Transverse colon (tissue), 4 donors: ENCODE results near the gene MCC.

Experiments
- EP300 ChIP-seq: sonication (generic); formaldehyde crosslinking; IDR thresholded peaks from one replicate; pipeline ENCODE4 v1.6.1; 2017; ENCODE audit warnings: antibody characterized with exemption, low read depth
- POLR2A ChIP-seq: fragments of 450-650 bp; IDR thresholded peaks from one replicate; pipeline ENCODE4 v1.6.1; 2016; ENCODE audit warnings: antibody characterized with exemption, mild to moderate bottlenecking, moderate library complexity
- POLR2AphosphoS5 ChIP-seq, 3 donors: sonication (generic); formaldehyde crosslinking; IDR thresholded peaks; one replicate each; pipeline ENCODE4 v1.6.1; 2016; ENCODE audit warnings: antibody characterized with exemption in 3 of 3
- TF ChIP-seq, protein P1 (sequence below), 5 experiments: fragments of 200-600 bp in 3 of 5; fragments of 450-650 bp in 2 of 5; sonication (generic) in 3 of 5; IDR thresholded peaks; 1 replicate in 2 of 5; 2 replicates in 3 of 5; pipeline ENCODE4 v1.5.1; 2016 to 2017; ENCODE audit warnings: antibody characterized with exemption in 5 of 5, inconsistent platforms in 3 of 5, mild to moderate bottlenecking in 2 of 5, moderate library complexity in 1 of 5

DNA sequence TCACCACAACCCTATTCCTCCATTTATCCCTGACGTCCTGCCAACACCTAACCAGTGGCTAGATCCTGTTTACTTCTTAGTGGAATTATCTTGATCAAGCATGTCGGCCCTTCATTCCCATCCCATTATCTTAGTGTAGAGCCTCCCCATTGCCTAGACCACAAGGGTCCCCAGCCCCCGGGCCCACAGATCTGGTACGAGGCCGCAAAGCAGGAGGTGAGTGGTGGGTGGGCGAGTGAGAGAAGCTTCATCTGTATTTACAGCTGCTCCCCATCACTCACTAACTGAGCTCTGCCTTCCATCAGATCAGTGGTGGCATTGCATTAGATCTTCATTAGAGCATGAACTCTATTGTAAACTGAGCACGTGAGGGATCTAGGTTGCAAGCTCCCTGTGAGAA lies 236.2 kb downstream of the MCC start:
- TF ChIP-seq, protein P1, sequence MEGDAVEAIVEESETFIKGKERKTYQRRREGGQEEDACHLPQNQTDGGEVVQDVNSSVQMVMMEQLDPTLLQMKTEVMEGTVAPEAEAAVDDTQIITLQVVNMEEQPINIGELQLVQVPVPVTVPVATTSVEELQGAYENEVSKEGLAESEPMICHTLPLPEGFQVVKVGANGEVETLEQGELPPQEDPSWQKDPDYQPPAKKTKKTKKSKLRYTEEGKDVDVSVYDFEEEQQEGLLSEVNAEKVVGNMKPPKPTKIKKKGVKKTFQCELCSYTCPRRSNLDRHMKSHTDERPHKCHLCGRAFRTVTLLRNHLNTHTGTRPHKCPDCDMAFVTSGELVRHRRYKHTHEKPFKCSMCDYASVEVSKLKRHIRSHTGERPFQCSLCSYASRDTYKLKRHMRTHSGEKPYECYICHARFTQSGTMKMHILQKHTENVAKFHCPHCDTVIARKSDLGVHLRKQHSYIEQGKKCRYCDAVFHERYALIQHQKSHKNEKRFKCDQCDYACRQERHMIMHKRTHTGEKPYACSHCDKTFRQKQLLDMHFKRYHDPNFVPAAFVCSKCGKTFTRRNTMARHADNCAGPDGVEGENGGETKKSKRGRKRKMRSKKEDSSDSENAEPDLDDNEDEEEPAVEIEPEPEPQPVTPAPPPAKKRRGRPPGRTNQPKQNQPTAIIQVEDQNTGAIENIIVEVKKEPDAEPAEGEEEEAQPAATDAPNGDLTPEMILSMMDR (IDR thresholded peaks at IDR 0.05): no peak
- TF ChIP-seq POLR2AphosphoS5 (IDR thresholded peaks at IDR 0.05) (no peak), POLR2A (no peak), EP300 (no peak)
